Lung (tissue), 12 donors: ENCODE data around the gene KRT7. TPM values are rescaled to one million over a fixed set of nuclear protein-coding genes. Genes with fewer than 3 reads are reported as not detected.

ENCODE experiments used
- ATAC-seq: fragments of 200-7000 bp; cut with Tn5 transposase; one replicate; pipeline ENCODE4 v1.9.1; 2020; ENCODE audit warnings: moderate number of reproducible peaks; ENCODE audit not compliant: insufficient read depth, low FRiP score
- DNase-seq, 3 donors: peaks; one replicate each; pipeline ENCODE4 v3.0.0-alpha.2; 2013 to 2017
- H3K27ac ChIP-seq, 2 donors: one replicate each; pipeline ENCODE4 v1.5.1; 2013; ENCODE audit warnings: mild to moderate bottlenecking in 2 of 2, moderate library complexity in 2 of 2, control low read depth in 1 of 2, inconsistent platforms in 1 of 2, low read depth in 1 of 2, low read length in 1 of 2
- H3K27me3 ChIP-seq, 3 donors: one replicate each; pipeline ENCODE4 v1.5.1; 2013; ENCODE audit warnings: low read length in 2 of 3; ENCODE audit not compliant: control insufficient read depth in 3 of 3, insufficient read depth in 3 of 3
- H3K36me3 ChIP-seq, 4 donors: one replicate each; pipeline ENCODE4 v1.5.1; 2013; ENCODE audit warnings: low read length in 4 of 4, mild to moderate bottlenecking in 1 of 4, moderate library complexity in 1 of 4; ENCODE audit not compliant: control insufficient read depth in 4 of 4, insufficient read depth in 4 of 4
- H3K4me1 ChIP-seq, 5 donors: one replicate each; pipeline ENCODE4 v1.5.1; 2013; ENCODE audit warnings: low read length in 5 of 5, mild to moderate bottlenecking in 2 of 5, moderate library complexity in 1 of 5; ENCODE audit not compliant: control insufficient read depth in 5 of 5, insufficient read depth in 5 of 5
- H3K4me3 ChIP-seq: one replicate; pipeline ENCODE4 v1.5.1; 2013; ENCODE audit warnings: mild to moderate bottlenecking, control low read depth, moderate library complexity
- H3K9ac ChIP-seq, 2 donors: one replicate each; pipeline ENCODE4 v1.5.1; 2013; ENCODE audit warnings: low read length in 2 of 2, control low read depth in 1 of 2; ENCODE audit not compliant: insufficient read depth in 1 of 2
- H3K9me3 ChIP-seq, 4 donors: one replicate each; pipeline ENCODE4 v1.5.1; 2013; ENCODE audit warnings: low read length in 3 of 4, mild to moderate bottlenecking in 1 of 4, moderate library complexity in 1 of 4; ENCODE audit not compliant: control insufficient read depth in 4 of 4, insufficient read depth in 3 of 4
- WGBS, 2 donors: extraction: QIAGEN DNeasy Blood & Tissue Kit; methylation state at CpG; one replicate each; pipeline ENCODE4 v1.1.7; 2013; 5-methylcytosine and 5-hydroxymethylcytosine counted together
- polyA plus RNA-seq, 2 donors: library from polyadenylated mRNA; stranded (reverse); fragments of 200-250 nt; gene quantifications; one replicate each; pipeline ENCODE4 v1.2.1, GENCODE V29; 2013
- total RNA-seq, 2 donors: library from RNA; depleted of rRNA in 1 of 2; stranded (reverse); fragments of >200 nt in 1 of 2; gene quantifications; one replicate each; pipeline ENCODE4 v1.2.1, GENCODE V29; 2014 to 2021
- TF ChIP-seq, protein P1 (sequence below): IDR thresholded peaks from 2 replicates; pipeline ENCODE4 v1.5.1; 2012; ENCODE audit warnings: mild to moderate bottlenecking; ENCODE audit errors: control extremely low read depth, extremely low read depth
- donor health status: control.
- donor health status: control.
- donor health status: Bipolar disorder and iron deficiency.
- donor health status: healthy.
- donor health status: DM: yes; HTN: yes; CAD: no.

KRT7 gene
- total and polyA plus RNA-seq, 4 donors, result 33.6 to 1,415 (median 1,306) TPM

DNA sequence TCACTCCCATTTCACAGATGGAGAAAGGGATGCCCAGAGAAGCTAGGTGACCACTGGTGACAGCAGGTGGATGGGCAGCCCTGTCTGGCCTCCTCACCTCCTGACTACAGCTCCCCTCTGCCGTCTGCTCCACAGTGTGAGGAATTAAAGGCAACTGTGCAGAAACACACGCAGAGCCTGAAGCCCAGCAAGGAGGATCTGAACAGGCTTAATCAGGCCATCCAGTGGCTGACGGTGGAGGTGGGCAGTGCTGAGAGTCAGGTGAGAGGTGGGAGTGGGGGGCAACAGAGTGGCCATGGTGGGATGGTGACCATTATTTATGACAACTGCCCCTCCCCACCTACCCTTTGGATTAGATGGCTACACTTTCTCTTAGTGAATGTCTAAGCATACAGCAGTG, 42.6 kb downstream of the KRT7 start:
- Histone ChIP-seq H3K4me3 (no peak overlapping the region), H3K36me3 (no peaks in the 10 kb centered on the region), H3K27me3 (peaks cover 0 to 16% (median 6%) of the 10 kb centered on the region in 3 donors), H3K9me3 (peaks cover 0 to 2% (median 0%) of the 10 kb centered on the region in 4 donors), H3K9ac (no peak overlapping the region), H3K4me1 (peaks cover 0 to 19% (median 0%) of the 10 kb centered on the region in 5 donors), H3K27ac (no peak overlapping the region)
- ATAC-seq, result no peak
- 80 to 83% methylated on average over 3 of the region's 3 CpGs for WGBS, 2 donors
- no peak for DNase-seq
- TF ChIP-seq, protein P1, sequence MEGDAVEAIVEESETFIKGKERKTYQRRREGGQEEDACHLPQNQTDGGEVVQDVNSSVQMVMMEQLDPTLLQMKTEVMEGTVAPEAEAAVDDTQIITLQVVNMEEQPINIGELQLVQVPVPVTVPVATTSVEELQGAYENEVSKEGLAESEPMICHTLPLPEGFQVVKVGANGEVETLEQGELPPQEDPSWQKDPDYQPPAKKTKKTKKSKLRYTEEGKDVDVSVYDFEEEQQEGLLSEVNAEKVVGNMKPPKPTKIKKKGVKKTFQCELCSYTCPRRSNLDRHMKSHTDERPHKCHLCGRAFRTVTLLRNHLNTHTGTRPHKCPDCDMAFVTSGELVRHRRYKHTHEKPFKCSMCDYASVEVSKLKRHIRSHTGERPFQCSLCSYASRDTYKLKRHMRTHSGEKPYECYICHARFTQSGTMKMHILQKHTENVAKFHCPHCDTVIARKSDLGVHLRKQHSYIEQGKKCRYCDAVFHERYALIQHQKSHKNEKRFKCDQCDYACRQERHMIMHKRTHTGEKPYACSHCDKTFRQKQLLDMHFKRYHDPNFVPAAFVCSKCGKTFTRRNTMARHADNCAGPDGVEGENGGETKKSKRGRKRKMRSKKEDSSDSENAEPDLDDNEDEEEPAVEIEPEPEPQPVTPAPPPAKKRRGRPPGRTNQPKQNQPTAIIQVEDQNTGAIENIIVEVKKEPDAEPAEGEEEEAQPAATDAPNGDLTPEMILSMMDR, result no peak

DNA sequence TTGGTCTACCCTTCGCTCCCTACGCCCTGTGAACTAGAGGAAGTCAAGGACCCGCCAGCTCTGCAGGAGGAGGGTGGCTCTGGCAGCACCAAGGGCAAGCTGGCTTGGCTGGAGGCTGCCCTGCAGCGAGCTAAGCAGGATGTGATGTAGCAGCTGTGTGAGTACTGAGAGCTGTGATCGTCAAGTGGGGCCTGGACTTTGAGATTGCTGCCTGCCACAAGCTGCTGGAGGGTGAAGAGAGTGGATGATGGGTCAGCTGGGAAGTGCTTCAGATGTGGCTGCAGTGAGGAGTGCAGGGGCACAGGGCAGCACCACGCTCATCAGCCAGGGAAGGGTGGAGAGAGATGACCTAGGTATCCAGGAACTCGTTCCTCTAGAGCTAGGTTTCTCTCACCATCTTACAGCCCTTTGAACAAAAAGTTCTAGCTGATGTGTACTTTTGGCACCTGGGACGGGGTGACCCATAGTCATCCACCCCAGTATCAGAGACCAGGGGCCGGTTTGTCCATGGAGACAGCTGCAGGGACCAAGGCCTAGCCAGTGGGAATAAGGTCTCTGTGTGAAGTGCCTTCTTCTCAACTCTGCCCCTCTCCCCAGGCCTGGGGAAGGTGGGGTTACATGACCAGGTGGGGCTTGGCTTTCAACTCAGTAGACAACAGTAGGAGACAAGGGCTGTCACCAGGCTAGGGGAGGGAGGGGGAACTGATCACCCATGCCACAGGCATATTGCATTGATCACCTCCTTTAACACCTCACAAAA, 44.6 kb downstream of the KRT7 start:
- Histone ChIP-seq H3K9me3 (no peaks in the 10 kb centered on the region), H3K9ac (no peak overlapping the region), H3K27ac (no peak overlapping the region), H3K4me3 (no peak overlapping the region), H3K4me1 (peaks cover 0 to 26% (median 0%) of the 10 kb centered on the region in 5 donors), H3K27me3 (peaks cover 0 to 16% (median 6%) of the 10 kb centered on the region in 3 donors), H3K36me3 (no peaks in the 10 kb centered on the region)
- TF ChIP-seq, protein P1, result no peak
- ATAC-seq (no peak), DNase-seq (peak in 2 of 3 donors; percentile 41 to 83)
- 70 to 76% methylated on average over 9 of the region's 9 CpGs for WGBS, 2 donors

DNA sequence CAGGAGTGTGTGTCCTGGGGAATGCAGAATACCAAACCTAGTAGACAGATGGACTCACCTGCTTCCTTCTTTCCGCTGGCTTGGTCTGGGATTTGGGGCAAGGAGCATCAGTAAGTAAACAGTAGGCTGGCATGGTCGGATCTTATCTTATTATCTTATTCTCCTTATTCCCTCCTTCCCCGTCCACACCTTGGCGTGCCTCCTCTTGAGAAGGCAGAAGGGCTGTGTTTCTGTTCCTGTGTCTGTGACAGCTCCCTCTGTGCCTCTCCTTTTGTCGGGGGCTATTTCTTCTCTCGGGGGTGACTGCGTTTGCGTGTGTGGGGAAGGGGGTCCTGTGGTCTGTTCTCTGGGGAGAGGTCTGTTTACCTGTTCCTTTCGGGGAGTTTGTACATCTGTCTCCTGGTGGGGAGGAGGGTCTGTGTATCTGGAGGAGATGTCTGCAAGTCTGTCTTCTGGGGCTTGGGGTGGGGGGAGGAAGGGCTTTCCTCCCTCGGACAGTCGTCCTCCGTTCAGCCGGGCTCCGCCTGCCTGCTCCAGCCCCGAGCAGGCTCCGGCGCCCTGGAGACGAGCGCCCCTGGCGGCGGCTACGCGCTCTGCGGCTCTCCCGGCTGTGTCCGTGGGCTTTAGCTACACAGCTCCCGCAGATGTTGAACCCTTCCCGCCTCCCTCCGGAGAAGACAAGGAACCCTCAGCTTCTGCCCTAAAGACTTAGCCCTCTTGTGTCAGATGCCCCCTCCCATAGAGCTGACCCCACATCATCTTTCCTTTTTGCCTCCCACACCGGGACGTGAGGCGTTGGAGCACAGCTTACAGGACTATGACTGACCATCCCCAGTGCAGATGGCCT, 45.8 kb downstream of the KRT7 start:
- Histone ChIP-seq H3K36me3 (no peaks in the 10 kb centered on the region), H3K4me3 (no peak overlapping the region), H3K27me3 (peaks cover 0 to 14% (median 2%) of the 10 kb centered on the region in 3 donors), H3K4me1 (peaks cover 0 to 26% (median 0%) of the 10 kb centered on the region in 5 donors), H3K27ac (peak overlapping the region in 1 of 2 donors; percentile 78), H3K9ac (no peak overlapping the region), H3K9me3 (no peaks in the 10 kb centered on the region)
- DNase-seq (peak; percentile 68 to 83 (median 79)), ATAC-seq (peak; percentile 80)
- WGBS, 2 donors, result 20 to 22% methylated on average over 32 of the region's 32 CpGs
- TF ChIP-seq, protein P1, result peak; percentile 90
